Measurements from ENCODE around the gene NTM.

GRCh38 chr11:131386408-131386807 lies 16.0 kb downstream of the NTM start:
- TF ChIP-seq CTCF (IDR thresholded peaks at IDR 0.05; ENCODE audit: low read depth, low read length, poor library complexity, severe bottlenecking) (no peak), EZH2phosphoT487 (IDR thresholded peaks at IDR 0.05; ENCODE audit: borderline replicate concordance, low read length) (no peak)
